NCI-H1105 (cell line): ENCODE measurements around the gene XXYLT1.
"Not testable (repeated sequence)": the region's sequence is repeated elsewhere in the genome, so short reads cannot be mapped to it uniquely, and the experiment has no call there.

ENCODE experiments used
- DNase-seq: peaks from one replicate; lab custom pipeline; 2025; lab: John Stamatoyannopoulos, UW

XXYLT1 gene

DNA sequence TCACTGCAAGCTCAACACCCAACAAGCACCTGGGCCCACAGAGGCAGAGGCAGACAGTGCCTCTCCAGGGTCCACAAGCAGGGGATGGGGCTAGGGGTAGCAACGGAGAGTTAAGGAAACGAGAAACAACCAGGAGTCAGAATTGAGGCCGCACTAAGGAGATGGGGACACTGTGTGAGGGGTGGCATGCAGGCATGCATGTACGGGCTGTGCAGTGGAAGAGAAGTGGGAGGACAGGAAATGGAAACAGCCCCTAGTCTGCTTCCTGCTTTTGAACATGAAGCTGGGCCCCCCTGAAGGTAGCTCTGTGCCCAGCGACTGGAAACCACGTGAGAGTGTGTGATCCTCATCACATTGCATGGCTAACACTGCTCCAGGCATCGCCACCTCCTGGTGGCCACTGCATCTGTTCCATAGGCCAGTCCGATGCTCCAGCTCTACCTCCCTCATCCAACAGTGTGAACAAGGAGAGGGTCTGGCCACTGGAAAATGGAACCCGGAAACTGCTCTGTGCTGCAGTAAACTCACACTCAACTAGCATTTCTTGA is 44.0 kb downstream of the XXYLT1 start:
- DNase-seq = no peak

DNA sequence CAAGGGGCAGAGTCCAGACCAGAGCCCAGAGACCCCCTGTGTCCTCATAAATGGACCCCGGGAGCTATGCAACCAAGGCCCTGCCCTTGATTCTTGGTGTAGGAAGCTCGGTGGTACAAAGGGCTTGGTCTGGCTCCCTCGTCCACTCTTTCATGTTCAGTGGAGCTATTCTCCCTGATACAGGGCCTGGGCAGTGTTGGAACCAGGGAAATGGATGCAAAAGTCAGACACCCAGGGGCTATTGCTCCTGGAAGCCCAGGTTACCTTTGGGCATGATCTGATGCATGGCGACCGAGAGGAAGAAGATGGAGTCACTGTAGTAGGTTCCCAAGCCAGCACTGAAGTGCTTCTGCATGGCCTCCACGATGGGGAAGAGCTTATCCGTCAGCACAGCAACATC is 44.5 kb downstream of the XXYLT1 start:
- DNase-seq = no peak

DNA sequence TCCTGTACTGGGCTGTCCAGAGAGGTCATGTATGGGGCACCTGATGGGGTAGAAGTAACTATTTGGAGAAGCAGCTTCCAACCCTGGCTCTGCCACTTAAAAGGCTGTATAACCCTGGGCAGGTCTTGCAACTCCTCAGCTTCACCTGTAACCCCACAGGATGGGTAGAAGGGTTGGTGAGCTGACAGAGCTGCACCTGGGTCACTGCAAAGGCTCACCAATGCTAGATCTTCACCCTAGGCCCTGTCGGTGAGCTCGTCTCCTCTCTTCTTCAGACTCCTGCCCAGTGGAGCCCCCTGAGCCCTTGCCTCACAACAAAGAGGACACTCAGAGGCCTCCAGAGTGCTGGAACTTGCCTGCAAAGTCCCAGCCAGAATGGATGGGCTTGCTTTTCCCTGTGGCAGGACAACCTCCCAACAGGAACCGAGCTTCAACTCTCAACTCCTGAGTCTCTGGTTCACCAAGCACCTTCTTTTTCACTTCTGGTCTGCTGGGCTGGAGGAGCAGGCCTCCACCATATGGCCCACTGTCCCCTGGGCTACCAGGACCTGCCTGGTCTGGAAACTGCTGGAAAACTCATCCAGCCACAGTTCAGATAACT is 45.9 kb downstream of the XXYLT1 start:
- DNase-seq = no peak

DNA sequence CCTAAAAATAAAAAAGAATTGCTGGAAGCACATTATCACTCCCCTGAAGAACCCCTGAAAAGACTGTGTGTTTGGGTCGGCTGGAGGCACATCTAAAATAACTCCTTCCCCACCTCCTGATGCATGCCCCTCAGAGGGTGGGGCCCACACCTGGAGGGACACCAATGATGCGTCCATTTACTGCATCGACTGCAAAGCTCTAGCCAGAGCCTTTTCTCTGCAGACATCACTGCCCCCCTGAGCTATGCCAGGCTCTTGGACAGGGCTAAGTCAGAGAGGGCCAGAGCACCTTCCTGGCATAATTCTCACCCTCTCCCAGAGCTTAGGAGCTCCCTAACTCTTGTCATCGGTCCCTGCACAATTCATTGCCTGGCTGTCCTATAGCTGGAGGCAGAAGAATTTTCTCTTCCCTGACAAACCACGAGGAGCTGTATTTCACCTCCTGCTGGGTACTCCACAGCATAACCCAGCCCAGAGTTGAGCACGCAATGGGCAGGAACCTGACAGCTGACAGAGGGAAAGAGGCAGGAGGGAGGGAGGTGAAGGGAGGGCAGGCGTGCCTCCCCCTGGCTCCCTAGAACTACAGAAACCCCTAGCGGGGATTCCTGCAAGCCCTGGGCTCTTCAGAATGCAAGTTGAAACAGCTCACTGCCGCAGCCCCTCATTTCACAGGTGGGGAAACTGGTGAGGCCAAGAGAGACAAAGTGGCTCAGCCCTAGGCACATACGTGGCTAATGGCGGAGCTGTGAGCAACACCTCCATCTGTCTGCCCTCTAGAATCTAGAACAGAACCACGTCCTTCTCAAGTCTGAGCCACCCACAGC is 46.6 kb downstream of the XXYLT1 start:
- DNase-seq = no peak

DNA sequence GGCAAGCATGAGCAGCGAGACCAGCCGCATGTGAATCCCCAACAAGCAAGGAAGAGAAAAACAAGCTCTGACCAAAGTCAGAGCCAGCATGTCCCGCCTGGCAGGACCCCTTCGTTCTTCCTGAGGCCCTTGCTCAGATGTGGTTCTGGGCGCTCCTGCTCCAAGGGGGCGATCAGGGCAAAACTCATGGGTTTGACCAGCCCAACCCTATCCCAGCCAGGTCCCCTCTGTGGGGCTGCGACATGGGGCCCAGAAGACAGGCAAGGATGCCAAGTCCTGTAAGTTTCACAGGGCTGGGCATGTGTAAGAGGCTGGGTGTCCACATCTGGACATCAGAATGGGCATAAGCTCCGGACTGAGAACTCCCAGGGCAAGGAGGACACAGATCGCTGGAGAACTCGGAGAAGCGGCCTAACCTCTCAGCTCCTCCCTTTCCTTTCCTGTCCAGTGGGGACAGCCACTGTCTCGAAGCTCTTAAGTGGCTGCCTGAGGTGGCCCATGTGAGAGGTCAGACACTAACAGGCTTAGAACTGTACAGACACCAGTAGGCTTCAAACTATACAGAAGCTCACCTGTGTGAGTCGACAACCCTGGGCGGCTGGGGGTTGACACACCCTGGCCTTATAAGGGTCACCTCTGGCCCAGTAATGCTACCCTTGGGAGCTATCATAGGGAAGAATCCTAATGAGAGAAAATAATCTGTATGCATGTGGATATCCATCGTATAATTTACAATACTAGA is 48.9 kb downstream of the XXYLT1 start:
- no peak for DNase-seq

DNA sequence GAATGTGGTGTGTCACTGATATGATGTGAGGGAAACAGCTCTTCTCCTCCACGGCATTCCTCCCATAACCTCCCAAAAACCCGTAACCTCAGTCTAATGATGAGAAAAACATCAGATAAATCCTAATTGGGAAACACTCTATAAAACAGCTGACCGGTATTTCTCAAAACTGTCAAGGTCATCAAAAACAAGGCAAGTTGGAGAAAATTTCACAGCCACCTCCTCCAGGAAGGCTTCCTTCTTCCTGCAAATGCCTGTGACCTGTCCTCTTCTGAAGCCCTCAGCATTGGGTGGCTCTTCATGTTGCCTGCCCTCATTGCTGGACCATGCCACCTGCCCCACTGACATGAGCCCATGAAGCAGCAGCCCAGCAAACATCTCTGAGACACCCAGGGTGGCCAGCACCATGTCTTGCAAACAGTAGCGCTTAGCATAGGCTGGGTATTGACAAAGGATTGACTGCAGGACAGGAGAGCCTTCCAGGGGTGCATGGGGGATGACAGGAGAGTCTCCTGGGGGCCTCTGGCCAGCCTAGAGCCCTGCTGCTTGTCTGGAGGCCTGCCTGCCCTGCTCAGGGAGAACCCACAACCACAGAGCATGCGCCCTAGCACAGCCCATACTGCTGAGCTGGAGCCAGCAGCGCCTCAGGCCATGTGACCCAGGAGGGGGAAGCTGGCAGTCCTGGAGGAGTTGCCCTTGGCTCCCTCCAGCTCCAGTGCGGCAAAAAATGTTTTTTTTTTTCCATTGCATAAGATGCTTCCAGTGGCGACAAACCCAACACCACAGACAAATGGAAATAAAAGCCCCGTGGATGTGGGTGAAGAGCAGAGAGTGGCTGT is 49.7 kb downstream of the XXYLT1 start:
- no peak for DNase-seq

DNA sequence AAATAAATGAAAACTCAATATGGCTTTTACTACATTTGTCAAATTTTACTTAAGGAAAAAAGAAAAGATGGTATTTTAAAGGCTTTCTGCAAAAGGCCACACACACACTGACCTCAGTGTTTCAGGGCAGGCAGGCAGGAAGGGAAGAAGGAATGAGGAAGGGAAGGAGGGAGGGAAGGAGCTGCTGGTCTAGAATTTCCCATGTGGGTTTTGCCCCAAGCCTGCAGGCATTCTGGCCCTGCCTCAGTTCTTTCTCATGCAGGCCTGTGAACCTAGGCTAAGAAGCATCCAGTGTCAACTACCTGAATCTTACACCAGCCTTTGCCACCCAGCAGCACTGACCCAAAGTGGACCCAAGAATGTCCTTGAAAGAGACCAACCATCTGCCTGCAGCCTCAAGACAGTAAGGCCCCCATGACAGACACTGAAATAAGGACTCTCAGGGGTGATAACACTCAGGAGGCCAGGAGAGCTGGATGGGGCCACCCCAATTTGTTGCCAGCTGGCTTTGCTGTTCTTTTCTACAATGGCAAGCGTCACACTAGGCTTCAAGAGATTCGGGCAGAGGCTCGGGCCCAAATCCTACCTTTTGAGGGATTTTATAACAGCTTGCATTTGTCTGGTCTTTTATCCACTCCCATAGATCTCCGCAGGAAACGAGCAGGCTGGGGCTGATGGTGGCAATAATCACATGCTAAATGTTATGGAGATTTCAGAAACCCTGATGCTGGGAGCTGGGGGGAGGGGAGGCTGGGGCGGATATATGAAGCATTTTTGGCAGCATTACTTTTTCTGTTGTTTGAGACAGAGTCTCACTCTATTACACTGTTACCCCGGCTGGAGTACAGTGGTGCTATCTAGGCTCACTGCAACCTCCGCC is 51.4 kb downstream of the XXYLT1 start:
- no peak for DNase-seq

DNA sequence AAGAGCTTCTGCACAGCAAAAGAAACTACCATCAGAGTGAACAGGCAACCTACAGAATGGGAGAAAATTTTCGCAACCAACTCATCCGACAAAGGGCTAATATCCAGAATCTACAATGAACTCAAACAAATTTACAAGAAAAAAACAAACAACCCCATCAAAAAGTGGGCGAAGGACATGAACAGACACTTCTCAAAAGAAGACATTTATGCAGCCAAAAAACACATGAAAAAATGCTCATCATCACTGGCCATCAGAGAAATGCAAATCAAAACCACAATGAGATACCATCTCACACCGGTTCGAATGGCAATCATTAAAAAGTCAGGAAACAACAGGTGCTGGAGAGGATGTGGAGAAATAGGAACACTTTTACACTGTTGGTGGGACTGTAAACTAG is 52.6 kb downstream of the XXYLT1 start:
- not testable (repeated sequence) for DNase-seq

DNA sequence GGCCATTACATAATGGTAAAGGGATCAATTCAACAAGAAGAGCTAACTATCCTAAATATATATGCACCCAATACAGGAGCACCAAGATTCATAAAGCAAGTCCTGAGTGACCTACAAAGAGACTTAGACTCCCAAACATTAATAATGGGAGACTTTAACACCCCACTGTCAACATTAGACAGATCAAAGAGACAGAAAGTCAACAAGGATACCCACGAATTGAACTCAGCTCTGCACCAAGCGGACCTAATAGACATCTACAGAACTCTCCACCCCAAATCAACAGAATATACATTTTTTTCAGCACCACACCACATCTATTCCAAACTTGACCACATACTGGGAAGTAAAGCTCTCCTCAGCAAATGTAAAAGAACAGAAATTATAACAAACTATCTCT is 55.4 kb downstream of the XXYLT1 start:
- not testable (repeated sequence) for DNase-seq

DNA sequence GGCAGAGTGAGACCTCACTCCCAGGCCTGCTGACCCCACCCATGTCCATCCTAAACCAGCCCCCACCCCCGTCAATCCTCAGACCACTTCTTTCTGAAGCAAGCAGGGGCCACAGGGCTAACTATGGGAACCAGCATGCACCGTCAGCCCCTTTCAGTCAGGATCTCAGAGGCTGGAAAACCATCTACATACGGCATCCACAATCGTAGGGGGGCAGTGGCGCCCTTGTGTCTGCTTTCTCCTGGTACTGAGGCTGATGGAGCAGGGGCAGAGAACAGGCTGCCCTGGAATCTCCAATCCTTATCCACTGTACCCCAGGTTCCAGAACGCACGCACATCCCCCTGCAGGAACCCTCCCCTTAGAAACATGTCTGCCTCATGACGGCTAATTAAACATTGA is 56.6 kb downstream of the XXYLT1 start:
- no peak for DNase-seq

DNA sequence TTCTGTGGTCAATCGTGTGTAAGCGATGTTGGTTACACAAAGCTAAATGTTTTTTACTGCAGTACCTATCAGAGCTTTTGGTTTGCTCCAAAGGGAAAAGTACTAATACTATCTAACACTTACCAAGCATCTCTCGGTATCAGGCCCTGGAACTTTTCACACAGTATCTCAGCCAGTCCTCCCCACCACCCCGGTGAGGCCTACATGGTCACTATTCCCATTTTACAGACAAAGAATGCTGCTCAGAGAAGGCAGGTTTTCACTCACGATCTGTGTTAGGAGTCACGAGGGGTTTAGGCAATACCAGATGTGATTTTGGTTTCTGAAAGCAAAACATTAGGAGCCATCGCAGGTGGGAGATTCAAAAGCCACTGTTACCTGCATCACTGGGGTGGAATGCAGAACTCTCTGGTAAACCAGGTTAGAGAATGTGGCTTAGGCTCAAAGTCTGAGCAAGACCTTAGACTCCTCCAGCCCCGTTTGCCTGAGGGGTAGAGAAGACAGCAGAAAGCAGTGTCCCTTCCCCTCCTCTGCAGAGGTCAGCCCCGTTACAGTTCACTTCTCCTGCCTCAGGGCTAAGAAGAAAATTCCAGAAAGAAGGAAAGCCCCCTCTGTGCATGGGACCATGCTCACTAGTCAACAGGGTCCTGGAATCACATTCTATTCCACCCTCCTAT is 57.2 kb downstream of the XXYLT1 start:
- DNase-seq = no peak

DNA sequence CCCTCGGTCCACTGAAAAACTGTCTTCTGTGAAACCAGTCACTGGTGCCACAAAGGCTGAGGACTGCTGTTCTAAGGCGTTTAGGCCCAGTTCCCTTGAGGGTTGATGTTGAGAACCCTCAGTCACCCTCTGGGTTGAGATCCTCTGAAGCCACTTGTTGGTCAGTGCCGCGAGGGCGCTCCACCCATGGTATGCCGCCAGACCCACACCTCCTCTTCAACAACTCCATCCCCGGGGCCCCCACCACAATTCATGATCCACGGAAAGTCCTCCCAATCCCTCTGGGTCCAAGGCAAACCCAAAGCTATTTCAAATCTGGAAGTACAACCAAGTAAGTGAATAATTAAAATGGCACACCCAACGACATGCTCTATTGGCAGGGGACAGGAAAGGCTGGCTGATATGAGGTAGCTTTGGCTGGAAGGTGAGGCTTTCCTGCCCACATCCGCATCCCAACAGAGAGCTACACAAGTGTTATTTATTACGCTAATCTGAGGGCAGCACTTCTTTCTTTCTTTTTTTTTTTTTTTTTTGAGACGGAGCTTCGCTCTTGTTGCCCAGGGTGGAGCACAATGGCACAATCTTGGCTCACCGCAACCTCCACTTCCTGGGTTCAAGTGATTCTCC is 58.1 kb downstream of the XXYLT1 start:
- no peak for DNase-seq

DNA sequence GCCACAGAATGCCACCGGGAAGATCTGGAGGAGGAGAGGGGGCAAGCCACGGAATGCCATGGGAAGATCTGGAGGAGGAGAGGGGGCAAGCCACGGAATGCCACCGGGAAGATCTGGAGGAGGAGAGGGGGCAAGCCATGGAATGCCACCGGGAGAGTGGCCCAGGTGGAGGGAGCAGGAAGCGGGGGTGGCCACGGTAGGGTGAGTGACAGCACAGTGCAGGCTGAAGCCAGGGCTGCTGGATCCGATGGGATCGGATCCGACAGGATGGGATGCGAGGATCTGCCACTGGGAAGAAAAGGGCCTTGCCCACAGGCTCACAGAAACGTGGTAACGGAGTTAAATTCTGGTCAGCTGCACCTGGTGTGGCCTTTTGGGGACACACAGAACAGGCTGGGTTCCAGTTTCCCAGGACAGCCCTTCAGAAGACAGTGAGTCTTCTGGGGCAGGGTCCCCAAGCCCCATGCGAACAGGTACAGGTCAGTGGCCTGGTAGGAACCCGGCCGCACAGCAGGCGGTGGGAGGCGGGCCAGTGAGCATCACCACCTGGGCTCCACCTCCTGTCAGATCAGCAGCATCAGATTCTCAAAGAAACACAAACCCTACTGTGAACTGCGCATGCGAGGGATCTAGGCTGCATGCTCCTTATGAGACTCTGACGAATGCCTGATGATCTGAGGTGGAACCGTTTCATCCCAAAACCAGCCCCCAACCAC is 58.8 kb downstream of the XXYLT1 start:
- DNase-seq = no peak

DNA sequence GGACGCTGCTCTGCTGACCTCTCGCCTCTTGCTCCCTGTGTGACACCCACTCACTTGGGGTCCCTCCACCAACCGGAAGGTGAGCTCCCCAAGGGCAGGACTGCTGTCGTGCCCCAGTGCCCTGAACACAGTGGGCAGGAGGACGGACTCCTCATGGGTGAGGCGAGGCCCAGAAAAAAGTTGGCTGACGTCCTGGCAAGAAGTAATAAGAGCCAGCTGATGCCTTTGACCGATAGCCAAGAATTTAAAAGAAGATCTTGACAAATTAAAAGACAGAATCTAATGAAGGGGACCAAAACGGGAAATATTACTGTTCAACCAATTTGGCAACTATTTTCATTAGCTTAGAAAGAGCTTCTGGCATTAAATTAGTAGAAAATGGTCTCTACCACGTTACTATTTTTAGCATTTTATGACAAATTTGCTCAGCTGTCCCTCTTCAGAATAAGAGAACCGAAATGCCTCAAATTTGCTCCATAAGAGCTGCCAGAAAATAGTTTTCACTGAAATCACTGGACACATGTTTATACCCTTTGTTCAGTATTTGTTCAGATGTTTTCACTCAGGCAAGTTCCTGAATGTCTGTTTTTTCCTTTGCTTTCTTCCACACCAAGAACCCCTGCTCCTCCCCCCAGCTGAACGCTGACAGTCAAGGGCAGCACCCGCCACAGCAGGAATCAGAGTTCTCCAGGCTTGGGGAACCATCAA is 60.5 kb downstream of the XXYLT1 start:
- DNase-seq = no peak

DNA sequence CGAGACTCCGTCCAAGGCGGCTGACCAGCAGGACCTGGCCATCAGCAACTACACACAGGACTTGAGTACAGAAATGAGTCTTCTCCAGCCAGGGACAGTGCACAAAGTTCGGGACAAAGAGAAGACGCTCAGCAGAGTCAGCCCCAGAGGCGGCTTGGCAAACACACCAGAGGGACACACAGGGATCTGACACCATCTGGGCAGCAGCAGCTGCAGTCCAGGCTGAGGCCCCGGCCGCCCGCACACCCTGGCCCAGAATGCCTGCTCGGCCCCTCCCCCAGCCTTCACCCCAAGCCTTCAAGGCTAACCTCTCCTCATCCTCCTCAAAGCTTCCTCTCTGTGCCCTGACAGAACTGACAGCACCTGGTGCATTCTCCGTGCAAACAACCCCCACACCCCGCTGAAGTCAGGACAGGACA is 61.1 kb downstream of the XXYLT1 start:
- no peak for DNase-seq

DNA sequence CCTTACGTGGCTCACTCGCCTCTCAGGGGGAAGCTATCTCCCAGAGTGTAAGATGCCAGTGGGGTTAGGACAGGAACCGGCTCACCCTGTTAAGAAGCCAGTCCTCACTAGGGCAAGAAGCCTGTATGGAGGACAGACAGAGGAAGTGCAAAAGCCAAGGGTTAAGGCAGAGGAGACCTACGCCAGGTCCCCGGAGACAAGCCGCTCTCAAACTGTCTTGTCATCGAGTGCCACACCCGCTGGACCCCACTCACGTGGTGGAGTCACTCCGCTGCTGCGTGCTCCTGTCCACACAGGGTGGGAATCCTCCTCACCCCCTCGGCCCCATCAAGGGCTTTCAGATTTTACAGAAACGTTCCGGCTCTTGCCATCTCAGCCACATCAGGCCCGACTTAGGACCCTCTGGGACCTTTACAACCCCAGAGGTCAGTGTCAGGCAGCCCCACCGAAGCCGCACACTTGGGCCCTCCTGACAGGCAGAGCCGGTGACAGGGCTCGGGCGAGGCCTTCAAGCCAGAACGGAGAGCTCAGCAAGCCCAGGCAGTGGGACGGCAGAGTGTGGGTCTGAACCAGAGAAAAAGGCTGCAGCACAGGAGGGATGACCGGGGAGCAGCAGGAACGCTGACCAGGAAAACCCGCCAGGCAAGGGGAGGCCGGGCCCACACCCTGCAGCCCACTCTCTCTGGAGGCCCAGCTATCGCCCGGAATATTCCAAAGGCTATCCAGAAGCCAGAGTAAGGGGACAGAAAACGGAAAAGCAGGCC is 61.7 kb downstream of the XXYLT1 start:
- no peak for DNase-seq

DNA sequence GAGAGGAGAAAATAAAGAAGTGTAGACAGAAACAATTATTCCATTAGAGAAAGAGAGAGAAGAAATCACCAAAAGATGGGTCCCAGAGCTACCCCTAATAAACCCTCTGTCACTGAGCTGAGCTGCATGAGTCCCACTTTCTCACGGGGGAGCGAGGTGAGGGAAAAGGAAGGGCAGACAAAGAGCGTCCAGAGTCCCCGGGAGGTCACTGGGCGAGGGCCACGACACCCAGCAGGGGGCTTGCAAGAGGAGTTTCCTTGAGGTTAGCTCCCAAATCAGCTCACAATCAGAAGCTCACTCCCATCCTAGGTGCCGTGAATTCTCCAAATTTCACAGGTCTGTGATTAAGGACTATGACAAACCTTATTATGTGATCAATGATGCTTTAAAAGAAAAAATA is 62.3 kb downstream of the XXYLT1 start:
- DNase-seq = no peak

DNA sequence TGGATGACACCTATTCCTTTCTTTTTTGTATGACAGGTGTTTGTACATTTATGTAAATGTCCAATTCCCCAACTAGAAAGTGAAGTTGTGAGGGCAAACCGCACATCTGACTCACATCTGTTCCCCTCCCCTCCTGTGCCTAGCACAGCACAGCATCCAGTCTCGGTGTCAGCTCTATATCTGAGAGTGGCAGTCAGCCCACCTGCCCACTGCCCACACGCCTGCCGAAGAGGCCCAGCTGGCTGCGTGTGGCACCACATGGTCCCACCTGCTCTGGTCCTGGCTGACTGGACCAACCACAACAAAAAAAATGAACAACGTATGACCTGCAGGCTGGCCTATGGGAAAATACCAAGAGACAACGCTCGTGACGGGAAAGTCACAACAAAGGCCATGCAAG is 62.8 kb downstream of the XXYLT1 start:
- no peak for DNase-seq
